AG10803 (cell line): ENCODE data around the gene NRAP.

Experiments
- DNase-seq: peaks from one replicate; pipeline ENCODE4 v3.0.0; 2010; ENCODE audit warnings: low read depth
- H3K4me3 ChIP-seq: 2 replicates; pipeline ENCODE4 v1.5.1; 2011; ENCODE audit warnings: mild to moderate bottlenecking, low read length, control low read depth
- TF ChIP-seq, protein P1 (sequence below): conservative IDR thresholded peaks from 2 replicates; pipeline ENCODE4 v1.5.1; 2011; ENCODE audit warnings: mild to moderate bottlenecking, low read length, control low read depth, inconsistent platforms

Gene NRAP

DNA sequence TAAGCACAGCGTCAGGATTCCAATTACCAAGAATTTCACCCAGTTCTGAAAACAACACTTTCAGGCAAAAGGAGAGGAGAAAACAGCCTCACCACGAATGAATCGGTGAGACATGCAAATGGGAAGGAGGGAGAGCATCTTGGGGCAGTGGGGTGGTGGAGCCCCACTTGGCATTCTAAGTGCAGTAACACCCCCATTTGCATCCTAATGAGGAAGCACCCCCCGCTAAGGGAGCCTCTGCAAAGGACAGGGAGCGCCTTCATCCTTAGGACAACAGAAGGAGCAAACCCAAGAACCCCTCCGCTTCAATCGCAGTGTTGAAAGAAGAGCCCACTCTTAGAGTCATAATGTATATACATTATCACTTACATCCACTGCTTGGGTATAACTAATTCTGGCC lies 46.8 kb downstream of the NRAP start:
- no peak for DNase-seq
- no peak overlapping the region for H3K4me3 ChIP-seq
- TF ChIP-seq, protein P1, sequence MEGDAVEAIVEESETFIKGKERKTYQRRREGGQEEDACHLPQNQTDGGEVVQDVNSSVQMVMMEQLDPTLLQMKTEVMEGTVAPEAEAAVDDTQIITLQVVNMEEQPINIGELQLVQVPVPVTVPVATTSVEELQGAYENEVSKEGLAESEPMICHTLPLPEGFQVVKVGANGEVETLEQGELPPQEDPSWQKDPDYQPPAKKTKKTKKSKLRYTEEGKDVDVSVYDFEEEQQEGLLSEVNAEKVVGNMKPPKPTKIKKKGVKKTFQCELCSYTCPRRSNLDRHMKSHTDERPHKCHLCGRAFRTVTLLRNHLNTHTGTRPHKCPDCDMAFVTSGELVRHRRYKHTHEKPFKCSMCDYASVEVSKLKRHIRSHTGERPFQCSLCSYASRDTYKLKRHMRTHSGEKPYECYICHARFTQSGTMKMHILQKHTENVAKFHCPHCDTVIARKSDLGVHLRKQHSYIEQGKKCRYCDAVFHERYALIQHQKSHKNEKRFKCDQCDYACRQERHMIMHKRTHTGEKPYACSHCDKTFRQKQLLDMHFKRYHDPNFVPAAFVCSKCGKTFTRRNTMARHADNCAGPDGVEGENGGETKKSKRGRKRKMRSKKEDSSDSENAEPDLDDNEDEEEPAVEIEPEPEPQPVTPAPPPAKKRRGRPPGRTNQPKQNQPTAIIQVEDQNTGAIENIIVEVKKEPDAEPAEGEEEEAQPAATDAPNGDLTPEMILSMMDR: no peak

DNA sequence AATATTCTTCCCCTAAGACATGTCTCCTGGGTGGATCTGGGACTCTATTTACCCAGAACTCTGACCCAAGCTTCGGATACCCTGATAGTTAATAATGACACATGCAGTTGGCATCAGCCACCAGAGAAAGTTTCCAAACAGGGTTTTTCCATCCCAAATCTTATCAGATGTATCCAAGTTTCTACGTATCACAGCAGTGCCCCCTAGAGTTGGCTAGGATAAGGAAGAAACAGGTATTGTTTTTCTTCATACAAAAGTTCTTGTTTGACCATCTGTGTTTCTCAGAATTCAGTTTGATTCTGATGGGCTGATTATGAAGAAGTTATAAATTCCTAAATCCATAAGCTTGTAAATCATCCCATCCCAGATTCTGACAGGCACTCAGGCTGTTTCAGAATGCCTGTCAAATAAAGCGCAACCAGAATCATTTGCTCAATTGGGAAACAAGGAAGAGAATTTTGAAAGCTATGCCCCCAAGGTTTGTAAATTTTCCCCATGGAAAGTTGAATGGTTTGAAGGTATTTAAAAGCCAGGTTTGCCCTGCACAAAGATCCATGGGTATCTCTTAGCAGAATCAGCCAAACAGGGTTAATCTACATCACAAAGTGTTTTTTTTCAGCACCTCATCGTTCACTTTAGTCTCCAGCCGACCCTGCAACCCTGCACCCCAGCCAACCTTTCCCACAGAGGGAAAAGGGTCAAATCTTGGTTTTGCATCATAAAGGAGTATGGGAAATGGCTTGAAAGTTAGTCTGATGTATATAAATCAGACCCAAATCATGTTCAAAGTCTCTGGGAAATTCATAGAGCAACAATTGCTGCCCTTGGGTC lies 47.4 kb downstream of the NRAP start:
- peak; percentile 28 for DNase-seq
- TF ChIP-seq, protein P1: peak; percentile 67
- no peak overlapping the region for H3K4me3 ChIP-seq

DNA sequence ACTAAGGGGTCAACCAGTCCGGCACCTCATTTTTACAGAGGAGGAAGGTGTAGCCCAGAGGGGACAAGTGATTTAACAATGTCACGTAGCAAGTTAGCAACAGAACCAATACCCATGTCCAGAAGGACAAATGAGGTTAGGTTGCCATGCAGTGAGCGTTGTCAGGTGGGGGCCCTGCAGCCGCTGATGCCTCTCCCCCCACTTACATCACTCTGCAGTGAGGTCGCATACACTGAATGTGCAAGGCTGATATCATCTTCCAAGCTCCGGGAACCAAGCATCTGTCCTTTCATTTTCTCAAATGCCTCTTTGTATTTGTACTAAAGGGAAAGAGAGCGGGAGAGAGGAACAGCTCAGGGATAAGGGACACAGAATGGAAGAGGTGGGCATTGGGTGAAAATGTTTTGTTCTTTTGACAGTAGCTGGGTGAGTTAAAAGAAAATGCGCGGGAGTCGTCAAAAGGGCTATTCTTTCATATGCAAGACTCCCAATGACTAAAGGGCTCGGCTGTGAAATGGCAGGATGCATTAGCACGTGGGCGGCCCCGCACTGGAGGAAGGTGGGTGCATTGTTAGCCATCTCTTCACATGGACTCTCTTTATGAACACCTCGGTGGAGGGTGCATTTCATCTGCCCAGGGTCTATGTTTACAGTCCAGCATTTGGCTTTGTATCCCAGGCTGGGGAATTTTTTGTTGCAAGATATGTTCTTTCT lies 49.7 kb downstream of the NRAP start:
- no peak overlapping the region for H3K4me3 ChIP-seq
- no peak for DNase-seq
- TF ChIP-seq, protein P1: no peak

DNA sequence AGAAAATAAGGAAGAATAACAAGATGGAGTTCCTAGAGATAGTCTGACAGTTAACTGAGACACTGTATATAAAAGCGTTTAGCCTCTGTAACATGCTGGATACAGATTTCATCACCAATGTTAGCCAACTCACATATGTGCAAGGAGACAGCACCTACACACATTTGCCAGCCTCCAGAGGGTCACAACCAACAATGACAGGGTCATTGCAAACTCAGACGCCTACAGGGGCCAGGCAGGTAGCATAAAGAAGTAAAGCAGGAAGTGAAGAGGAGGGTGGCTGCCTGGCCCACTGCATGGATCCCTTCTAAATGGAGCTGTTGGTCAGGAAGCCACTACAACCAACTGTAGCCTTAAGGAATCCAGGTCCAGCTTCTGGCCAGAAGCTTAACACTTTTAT lies 50.4 kb downstream of the NRAP start:
- TF ChIP-seq, protein P1: no peak
- DNase-seq: no peak
- no peak overlapping the region for H3K4me3 ChIP-seq

DNA sequence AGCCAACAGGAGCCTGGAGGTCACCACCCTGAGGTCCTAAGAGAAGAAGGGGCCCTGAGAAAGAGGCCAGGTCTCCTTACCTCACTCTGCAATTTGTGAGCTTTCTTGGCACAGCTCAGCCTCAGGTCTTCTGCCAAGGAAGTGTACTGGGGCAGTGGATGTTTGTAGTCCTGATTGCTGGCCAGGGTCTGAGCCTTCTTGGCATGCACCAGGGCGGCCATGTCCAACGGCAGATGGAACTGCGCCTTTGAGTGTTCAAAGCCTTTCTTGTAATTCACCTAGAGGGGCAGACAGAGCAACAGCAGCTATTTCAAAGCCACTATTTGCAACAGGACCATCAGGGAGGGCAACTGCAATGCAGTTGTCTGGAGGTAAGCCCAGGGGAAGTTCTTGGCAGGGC lies 51.7 kb downstream of the NRAP start:
- DNase-seq: no peak
- TF ChIP-seq, protein P1: no peak

DNA sequence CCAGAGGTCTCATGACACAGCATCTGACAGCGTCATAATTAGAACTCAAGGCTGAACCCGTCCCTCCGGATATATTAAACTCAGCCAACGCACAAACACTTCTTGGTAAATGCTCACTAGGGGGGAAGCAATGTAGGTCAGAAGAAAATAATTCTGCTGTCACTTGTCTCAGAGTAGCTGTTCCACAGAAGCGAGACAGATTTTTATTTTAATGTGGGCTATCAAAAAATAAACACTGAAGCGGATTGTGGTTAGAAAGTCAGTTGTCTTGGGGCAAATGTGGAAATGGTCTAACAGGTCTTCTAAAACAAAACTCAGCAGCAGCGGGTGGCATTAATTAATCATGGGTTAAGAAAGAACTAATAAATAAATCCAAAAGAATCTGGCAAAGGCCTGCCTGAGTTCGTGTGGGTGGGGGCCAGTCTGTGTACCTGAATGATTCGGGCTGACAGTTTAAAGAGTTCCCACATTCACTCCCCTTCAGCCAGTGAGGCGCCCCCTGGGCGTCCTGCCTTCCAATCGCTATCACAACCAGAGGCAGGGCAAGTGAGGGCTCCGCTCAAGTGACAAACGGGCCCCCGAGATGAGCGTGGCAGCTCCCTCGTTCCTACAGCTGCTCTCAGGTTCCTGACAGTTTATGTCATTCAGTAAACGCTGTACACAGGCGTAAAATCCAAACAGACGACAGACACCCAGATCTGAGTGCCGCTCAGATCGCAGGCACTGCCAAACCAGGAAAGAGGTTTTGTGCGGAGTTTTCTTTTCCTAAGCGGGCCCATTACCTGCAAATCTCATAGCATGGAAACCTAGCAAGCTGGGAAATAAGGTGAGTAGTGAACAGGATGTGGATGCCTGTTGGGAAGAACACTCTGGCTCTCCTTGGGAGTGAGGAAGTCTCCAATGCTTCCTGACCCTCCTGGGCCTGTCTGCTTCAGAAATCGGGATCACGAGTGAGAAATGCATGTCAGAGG lies 52.9 kb downstream of the NRAP start:
- no peak for DNase-seq
- TF ChIP-seq, protein P1: no peak
- no peak overlapping the region for H3K4me3 ChIP-seq

More for the DNA sequence above, 51.7 kb downstream of the NRAP start:
- H3K4me3 ChIP-seq: no peak overlapping the region
